ENCODE data around the gene STOX1. TPM values are rescaled to one million over a fixed set of nuclear protein-coding genes. Genes with fewer than 3 reads are reported as not detected.

Gene STOX1
- total and polyA plus RNA-seq, 2 of the 13 experiments (the other 11 are each of a cell fraction or from before 2014, with no cell fraction given): 2.5 to 6.0 TPM

GRCh38 chr10:68876246-68877138 is 49.2 kb downstream of the STOX1 start (continued):
- TF ChIP-seq SNAPC4 (CRISPR knock-in tag; IDR thresholded peaks at IDR 0.05): no peak
- TF ChIP-seq MNT (IDR thresholded peaks at IDR 0.05): no peak
- TF ChIP-seq ZKSCAN8 (CRISPR knock-in tag; IDR thresholded peaks at IDR 0.05; ENCODE audit: borderline replicate concordance): peak; percentile 90; the same call in 1 of the 2 replicates
- no peak for TF ChIP-seq ZBED4 (CRISPR knock-in tag; IDR thresholded peaks at IDR 0.05; ENCODE audit: borderline replicate concordance)
- no peak for TF ChIP-seq GABPA (IDR thresholded peaks at IDR 0.05; ENCODE audit: low read depth, low read length)
- peak; percentile 52 for TF ChIP-seq GABPA (CRISPR knock-in tag; IDR thresholded peaks at IDR 0.05; ENCODE audit: low read depth)
- TF ChIP-seq AGO2 (optimal IDR thresholded peaks at IDR 0.05; ENCODE audit: low read depth, low read length): no peak
- TF ChIP-seq IKZF1 (IDR thresholded peaks at IDR 0.05): no peak
- no peak for TF ChIP-seq HHEX (CRISPR knock-in tag; IDR thresholded peaks at IDR 0.05)
- TF ChIP-seq ZNF274 (CRISPR knock-in tag; IDR thresholded peaks at IDR 0.05): no peak
- peak; percentile 85; the same call in 1 of the 2 replicates for TF ChIP-seq ZNF792 (CRISPR knock-in tag; IDR thresholded peaks at IDR 0.05)
- TF ChIP-seq STAT6 (CRISPR knock-in tag; IDR thresholded peaks at IDR 0.05; ENCODE audit: borderline replicate concordance): peak; percentile 60; the same call in 1 of the 2 replicates
- TF ChIP-seq ZNF484 (CRISPR knock-in tag; IDR thresholded peaks at IDR 0.05; ENCODE audit: borderline replicate concordance, low read depth): no peak
